Femur (tissue), 1 donor: ENCODE results near the gene DVL1.

Experiments
- DNase-seq: peaks from one replicate; pipeline ENCODE4 v3.0.0-alpha.2; 2017

DVL1 gene

DNA sequence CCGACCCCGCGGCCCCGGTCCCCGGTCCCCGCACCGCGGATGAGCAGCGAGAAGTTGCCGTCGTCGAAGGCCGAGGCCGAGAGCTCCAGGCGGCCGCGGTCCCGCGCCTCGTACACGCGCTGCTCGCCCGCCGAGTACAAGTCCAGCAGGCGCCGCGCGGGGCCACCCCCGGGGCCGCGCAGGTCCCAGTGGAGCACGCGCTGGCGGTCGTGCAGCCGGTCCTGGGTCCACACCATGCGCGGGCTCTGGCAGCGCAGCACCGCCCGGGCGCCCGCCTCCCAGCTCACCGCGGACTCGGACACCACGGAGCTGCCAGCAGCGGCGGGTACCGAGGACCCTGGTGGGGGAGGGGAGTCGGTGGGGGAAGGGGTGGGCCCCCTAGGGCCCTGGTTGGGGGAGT lies 6.2 kb upstream of the DVL1 start:
- DNase-seq = peak; percentile 40

- no peak for DNase-seq
These were observed 5.3 kb upstream of the DVL1 start for GRCh38 chr1:1354271-1355247.

DNA sequence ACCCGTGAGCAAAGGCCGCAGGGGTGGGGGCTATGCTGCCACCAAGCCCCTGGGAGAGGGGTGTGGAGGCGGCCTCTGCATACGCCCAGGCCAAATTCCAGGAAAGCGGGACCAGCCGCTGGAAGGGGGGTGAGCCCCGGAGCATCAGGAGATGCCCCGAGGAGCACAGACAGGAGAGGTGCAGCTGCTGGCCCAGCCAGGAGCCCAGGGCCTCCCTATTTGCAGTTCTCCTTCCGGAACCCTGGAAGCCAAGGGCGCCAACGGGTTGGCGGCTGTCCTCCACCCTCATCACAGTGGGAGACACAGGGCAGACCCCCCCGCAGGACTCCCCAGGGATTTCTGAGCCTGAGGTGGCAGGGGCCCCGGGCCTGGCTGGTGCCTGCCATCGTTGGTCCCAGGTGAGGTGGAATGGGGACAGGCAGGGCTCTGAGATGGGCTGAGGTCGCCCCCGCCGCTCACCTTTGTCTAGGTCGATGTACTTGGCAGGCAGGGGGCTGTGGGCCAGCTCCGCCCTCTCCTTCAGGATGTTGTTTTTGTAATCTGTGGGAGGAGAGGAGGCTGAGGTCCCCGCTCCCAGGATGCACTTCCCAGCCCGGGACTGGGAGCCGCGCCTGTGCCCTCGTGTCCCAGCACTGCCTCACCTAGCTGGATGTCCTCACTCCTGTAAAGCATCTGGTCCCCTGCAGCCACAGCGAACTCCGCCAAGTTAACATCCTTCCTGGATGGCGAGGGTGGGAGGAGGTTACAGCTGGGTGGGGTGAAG lies 4.4 kb upstream of the DVL1 start:
- no peak for DNase-seq

DNA sequence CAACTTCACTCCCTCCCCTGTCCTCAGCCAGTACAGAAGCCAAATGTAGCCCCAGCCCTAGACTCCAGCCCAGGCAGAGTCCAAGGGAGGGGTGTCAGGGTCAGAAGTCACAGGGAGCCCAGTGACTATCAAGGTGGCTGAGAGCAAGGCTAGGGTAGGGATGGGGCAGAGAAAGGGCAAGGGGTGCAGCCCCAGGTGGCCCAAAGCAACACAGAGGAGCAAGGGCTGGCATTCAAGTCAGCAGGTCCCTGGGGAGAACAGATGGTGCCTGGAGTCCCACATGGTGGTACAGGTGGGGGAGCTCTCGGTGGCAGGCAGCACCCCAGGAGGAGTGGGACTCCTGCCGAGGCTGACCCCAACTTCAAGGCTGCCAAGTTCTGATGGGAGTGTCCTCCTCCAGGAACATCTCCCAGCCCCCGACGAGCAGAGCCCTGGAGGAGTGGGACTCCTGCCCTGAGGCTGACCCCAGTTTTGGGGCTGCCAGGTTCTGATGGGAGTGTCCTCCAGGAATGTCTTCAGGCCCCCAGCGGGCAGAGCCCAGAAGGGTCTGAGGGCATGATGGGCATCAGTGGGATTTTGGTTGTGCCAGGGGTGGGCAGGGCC lies 3.7 kb upstream of the DVL1 start:
- DNase-seq = no peak

- DNase-seq = peak; percentile 84
These were observed 2.6 kb upstream of the DVL1 start for GRCh38 chr1:1351511-1352427.

GRCh38 chr1:1348420-1349255 lies 580 bp downstream of the DVL1 start:
- no peak for DNase-seq

DNA sequence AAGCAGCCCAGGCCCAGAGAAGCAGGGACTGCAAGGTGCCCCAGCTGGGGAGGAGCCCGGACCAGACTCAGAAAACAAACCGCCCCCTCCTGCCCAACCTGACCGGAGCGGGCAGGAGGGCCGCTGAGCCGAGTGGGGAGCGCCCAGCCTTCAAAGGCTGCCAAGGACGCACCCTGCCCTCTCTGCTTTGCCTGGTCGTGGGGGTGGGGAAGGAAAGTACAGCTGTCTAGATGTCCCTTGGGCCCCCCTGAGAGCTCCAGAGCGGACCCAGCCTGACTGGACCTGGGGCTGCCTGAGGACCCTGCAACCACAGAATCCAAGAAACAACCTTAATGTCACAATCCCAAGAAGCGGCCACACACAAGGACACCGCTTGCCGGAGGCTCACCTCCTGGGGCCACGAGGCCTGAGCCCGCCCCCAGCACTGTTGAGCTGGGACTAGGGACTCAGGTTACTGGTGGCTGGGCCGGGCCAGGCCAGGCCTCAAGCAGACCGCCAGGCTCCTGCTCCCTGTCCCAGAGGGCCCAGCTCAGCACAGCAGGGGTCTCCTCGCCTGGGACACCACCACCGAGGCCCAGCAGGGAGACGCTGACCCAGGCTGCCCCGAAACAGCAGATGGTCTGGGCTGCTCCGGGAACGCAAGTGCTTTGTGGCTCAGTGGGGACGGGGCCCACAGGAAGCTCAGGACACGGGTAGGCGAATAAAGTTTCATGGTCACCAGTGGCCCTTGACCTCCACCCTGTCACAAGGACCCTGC lies 1.4 kb downstream of the DVL1 start:
- no peak for DNase-seq

- no peak for DNase-seq
These were observed 2.1 kb downstream of the DVL1 start for GRCh38 chr1:1347026-1347595.

GRCh38 chr1:1346501-1346890 lies 2.7 kb downstream of the DVL1 start:
- DNase-seq = no peak

DNA sequence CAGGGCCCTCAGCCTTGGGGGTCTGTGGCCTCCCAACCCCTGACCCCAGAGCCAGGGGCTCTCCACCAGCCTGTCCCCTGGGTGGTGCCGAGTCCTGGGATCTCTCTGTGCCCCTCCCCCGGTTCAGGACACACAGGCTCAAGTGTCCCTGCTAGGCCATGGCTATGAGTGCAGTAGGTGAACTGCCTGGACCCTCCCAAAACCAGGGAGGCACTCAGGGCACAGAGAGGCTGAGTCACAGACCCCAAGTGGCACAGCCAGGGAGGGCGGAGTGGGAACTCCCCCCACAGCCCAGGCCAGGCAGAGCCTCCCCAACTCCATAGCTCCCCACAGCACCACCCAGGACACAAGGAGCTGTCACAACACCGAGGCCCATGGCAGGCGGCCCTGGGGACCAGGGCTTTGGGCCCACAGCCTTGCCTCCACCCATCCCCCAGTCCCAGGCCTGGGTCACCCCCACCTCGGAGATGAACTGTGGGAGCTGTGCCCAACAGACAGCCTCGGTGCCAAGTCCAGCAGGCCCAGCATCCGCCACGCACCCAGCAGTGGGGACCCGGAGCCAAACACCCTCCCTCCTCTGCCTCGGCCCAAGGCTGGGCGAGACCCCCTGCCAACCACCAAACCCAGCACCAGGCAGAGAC lies 3.2 kb downstream of the DVL1 start:
- no peak for DNase-seq

DNA sequence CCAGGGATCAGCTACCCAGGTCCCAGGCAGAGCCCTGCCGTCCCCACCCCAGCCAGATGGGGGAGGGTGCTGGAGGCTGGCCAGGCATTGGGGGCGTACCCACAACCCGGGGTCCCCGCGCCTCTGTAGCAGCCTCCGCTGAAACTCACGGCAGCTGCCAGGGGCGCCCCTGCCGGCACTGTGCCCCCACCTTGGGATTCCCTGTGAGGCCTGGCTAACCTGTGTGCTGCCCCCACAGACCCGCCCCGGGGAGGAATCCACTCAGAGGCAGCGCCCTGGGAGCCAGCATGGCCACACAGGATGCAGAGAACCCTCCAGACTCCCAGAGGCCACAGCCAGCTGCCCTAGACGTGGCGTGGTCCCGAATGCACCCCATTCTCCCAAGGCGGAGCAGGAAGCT lies 3.8 kb downstream of the DVL1 start:
- no peak for DNase-seq

DNA sequence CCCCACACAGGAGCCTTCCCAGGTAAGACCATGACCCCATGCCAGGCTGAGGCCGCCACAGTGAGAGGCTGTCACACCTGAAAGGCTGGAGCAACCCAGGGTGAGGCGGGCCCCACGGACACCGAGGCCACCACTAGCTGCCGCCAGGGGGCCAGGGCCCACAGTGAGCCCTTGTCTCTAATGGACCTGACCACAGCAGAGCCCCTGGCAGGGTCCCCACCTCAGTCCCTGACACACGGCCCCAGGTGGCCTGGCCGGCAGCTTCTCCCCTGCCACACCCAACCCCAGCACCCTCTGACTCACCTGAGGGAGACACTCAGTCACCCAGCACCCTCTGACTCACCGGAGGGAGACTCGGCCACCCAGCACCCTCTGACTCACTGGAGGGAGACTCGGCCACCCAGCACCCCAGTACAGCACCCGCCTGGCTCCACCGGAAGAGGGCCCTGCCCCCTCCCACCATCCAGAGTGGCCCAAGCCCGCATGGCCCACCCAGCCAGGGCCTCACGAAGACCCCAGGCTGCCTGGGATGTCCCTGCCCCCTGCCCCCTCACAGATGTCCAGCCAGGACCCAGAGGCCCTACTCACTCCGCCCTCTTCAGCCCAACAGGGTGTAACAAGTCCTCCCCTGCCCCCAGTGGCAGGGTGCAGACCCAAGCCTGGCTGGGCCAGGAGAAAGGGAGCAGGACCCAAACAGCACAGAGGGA lies 4.4 kb downstream of the DVL1 start:
- no peak for DNase-seq

GRCh38 chr1:1343811-1344421 lies 5.3 kb downstream of the DVL1 start:
- DNase-seq = no peak

- no peak for DNase-seq
These were observed 6.6 kb downstream of the DVL1 start for GRCh38 chr1:1342584-1343115.

DNA sequence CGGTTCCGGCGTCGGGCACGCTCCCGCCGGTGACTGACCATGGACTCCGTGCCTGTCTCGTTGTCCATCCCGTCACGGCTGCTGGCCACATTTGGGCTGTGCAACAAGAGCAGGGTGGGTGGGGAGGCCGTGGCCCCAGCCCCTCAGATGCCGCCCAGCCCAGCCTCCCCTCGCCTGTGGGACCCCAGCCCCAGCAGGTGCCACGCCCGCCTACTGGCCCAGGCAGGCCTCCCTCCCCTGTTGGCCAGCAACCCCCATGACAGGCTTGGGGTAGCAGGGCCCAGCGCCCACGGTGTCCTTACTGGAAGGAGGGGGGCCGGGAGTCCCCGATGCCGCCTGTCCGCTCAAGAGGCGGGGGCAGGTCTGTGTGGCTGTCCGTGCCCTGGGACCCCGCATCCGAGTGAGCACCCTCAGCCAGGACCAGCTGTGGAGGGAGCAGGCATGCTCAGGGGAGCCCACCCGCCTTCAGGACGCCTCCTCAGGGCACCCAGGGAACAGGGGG lies 7.1 kb downstream of the DVL1 start:
- no peak for DNase-seq

DNA sequence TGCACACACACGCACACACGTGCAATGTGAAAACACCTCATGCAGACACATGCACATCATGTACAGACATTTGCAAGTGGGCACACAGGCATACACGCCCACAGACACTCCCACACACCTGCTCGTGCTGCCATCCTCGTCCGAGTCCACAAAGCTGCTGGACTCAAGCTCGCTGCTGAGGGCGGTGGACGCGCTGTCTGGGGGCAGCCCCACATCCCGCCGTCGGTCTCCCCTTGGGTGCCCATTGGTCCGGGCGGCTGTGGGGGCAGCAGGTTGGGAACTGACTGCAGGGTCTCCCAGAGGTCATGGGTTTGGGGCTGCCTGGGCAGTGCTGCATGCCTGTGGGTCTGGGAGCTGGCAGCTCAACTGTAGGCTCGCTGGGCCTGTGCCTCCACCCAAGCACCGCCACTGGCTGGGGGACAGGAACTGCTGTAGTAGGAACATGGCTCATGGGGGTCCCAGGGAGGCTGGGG lies 7.6 kb downstream of the DVL1 start:
- no peak for DNase-seq

DNA sequence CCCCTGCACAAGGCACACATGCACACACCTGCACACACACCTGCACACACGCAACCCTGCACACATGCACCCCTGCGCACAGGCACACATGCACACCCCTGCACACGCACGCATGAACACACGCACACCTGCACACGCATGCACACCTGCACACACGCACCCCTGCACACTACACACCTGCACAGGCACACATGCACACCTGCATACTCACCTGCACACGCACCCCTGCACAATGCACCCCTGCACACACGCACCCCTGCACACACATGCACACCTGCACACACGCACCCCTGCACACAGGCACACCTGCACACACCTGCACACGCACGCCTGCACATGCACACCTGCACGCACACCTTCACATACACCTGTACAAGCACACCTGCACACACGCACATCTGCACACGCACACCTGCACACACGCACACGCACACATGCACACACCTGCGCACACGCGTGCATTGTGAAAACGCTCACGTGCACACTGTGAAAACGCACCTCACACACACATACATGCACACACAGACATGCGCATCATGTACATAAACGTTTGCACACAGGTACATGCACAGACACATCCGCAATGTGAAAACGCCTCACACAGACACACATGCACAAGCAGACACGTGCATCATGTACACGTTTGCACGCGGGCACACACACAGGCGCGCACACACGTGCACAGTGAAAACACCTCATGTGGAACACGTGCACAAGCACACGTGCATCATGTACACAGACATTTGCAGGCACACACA lies 8.2 kb downstream of the DVL1 start:
- DNase-seq = no peak
